WTC11 (cell line): ENCODE results near the gene ELMO1.

Experiments used
- ATF6 ChIP-seq: sonication (generic); formaldehyde crosslinking; IDR thresholded peaks from 2 replicates; pipeline ENCODE4 v1.8.1; 2023; ENCODE audit warnings: mild to moderate bottlenecking, missing genetic modification reagents
- CTCF ChIP-seq: fragments of 200-600 bp; IDR thresholded peaks from 2 replicates; pipeline ENCODE4 v1.8.0; 2022; ENCODE audit warnings: antibody characterized with exemption
- GRHL2 ChIP-seq: fragments of 250-450 bp; sonication (Bioruptor Pico); IDR thresholded peaks from 2 replicates; pipeline ENCODE4 v1.8.0; 2022; ENCODE audit warnings: mild to moderate bottlenecking, moderate library complexity; ENCODE audit not compliant: insufficient replicate concordance, severe bottlenecking

GRCh38 chr7:37197108-37197507 lies 251.6 kb downstream of the ELMO1 start:
- TF ChIP-seq GRHL2 (no peak), CTCF (no peak), ATF6 (CRISPR knock-in tag) (no peak)
